BLaER1 treated with 17β-estradiol and CSF1 and Interleukin-3, amounts not matched to agents 10 nM and 100 nM (cell line): ENCODE results near the gene CHEK2.
"Not testable (repeated sequence)": the region's sequence is repeated elsewhere in the genome, so short reads cannot be mapped to it uniquely, and the experiment has no call there.

Source experiments
- H3K27ac ChIP-seq, 11 experiments: shearing (Covaris generic); formaldehyde crosslinking; 2 replicates each; pipeline ENCODE4 v1.8.1; 2022
- H3K27me3 ChIP-seq, 11 experiments: shearing (Covaris generic); formaldehyde crosslinking; 2 replicates each; pipeline ENCODE4 v1.8.1; 2022
- H3K36me3 ChIP-seq, 11 experiments: shearing (Covaris generic); formaldehyde crosslinking; 2 replicates each; pipeline ENCODE4 v1.8.1; 2022
- H3K4me1 ChIP-seq, 10 experiments: shearing (Covaris generic); formaldehyde crosslinking; 2 replicates each; pipeline ENCODE4 v1.8.1; 2022
- H3K4me2 ChIP-seq, 11 experiments: shearing (Covaris generic); formaldehyde crosslinking; 2 replicates each; pipeline ENCODE4 v1.8.1; 2022
- H3K4me3 ChIP-seq, 10 experiments: shearing (Covaris generic); formaldehyde crosslinking; 2 replicates each; pipeline ENCODE4 v1.8.1; 2022
- H3K9ac ChIP-seq, 11 experiments: shearing (Covaris generic); formaldehyde crosslinking; 2 replicates each; pipeline ENCODE4 v1.8.1; 2022
- H3K9me3 ChIP-seq, 11 experiments: shearing (Covaris generic); formaldehyde crosslinking; replicated peaks in 1 of 11; 2 replicates each; pipeline ENCODE4 v1.8.1; 2022
- H4K20me1 ChIP-seq, 11 experiments: shearing (Covaris generic); formaldehyde crosslinking; 2 replicates each; pipeline ENCODE4 v1.8.1; 2022
- Cebpa-rat ChIP-seq, 11 experiments: shearing (Covaris generic); IDR thresholded peaks; 2 replicates each; pipeline ENCODE4 v1.8.1; 2022

CHEK2 gene

GRCh38 chr22:28759861-28760560 lies 18.4 kb upstream of the CHEK2 start:
- H3K27me3 ChIP-seq, result no peaks in the 10 kb centered on the region
- H3K9me3 ChIP-seq, result peaks cover 0 to 8% (median 0%) of the 10 kb centered on the region in 11 experiments; a peak in 1 of 22 replicates
- H3K27ac ChIP-seq, result peak overlapping the region in 2 of 11 experiments; percentile 21 to 32; a peak in 4 of 22 replicates
- no peak overlapping the region for H3K4me3 ChIP-seq
- TF ChIP-seq Cebpa-rat (IDR thresholded peaks at IDR 0.05), result no peak
- 0 out of 22 replicates have a peak, but pooled peaks cover 0 to 5% (median 0%) of the 10 kb centered on the region in 11 experiments for H4K20me1 ChIP-seq
- H3K9ac ChIP-seq, result no peak overlapping the region
- H3K36me3 ChIP-seq, result peaks cover 0 to 15% (median 5%) of the 10 kb centered on the region in 11 experiments; a peak in 4 of 22 replicates
- peak overlapping the region in 5 of 11 experiments; percentile 39 to 80 (median 63); a peak in 9 of 22 replicates for H3K4me2 ChIP-seq
- peaks cover 0 to 23% (median 11%) of the 10 kb centered on the region in 10 experiments; a peak in 14 of 20 replicates for H3K4me1 ChIP-seq

GRCh38 chr22:28754512-28754911 lies 12.9 kb upstream of the CHEK2 start:
- H3K4me3 ChIP-seq, H3K4me2 ChIP-seq, H3K9ac ChIP-seq, H3K27me3 ChIP-seq, H4K20me1 ChIP-seq, H3K27ac ChIP-seq, H3K9me3 ChIP-seq: not testable (repeated sequence)
- Histone ChIP-seq H3K4me1 (peaks cover 1 to 12% (median 6%) of the 10 kb centered on the region in 10 experiments; a peak in 16 of 20 replicates), H3K36me3 (peaks cover 15 to 49% (median 32%) of the 10 kb centered on the region in 11 experiments; a peak in 20 of 22 replicates)

- H4K20me1 ChIP-seq, result no peaks in the 10 kb centered on the region
- peaks cover 34 to 79% (median 56%) of the 10 kb centered on the region in 11 experiments for H3K36me3 ChIP-seq
- H3K4me3 ChIP-seq, result no peak overlapping the region
- H3K4me1 ChIP-seq, result peaks cover 8 to 30% (median 19%) of the 10 kb centered on the region in 10 experiments; a peak in 18 of 20 replicates
- no peak overlapping the region for H3K9ac ChIP-seq
- no peak for TF ChIP-seq Cebpa-rat (IDR thresholded peaks at IDR 0.05)
- H3K27ac ChIP-seq, result no peak overlapping the region
- no peak overlapping the region for H3K4me2 ChIP-seq
- no peaks in the 10 kb centered on the region for H3K9me3 ChIP-seq
- H3K27me3 ChIP-seq, result no peaks in the 10 kb centered on the region
These were observed 8.9 kb upstream of the CHEK2 start for GRCh38 chr22:28750471-28750881.

- Histone ChIP-seq H3K36me3 (peaks cover 39 to 67% (median 51%) of the 10 kb centered on the region in 11 experiments), H3K9me3 (no peaks in the 10 kb centered on the region), H3K27me3 (no peaks in the 10 kb centered on the region), H4K20me1 (peaks cover 0 to 12% (median 0%) of the 10 kb centered on the region in 11 experiments; a peak in 6 of 22 replicates), H3K4me1 (peaks cover 29 to 61% (median 49%) of the 10 kb centered on the region in 10 experiments), H3K9ac (peak overlapping the region in 1 of 11 experiments; percentile 92; a peak in 2 of 22 replicates), H3K27ac (peak overlapping the region in 1 of 11 experiments; percentile 7; a peak in 1 of 22 replicates), H3K4me3 (no peak overlapping the region), H3K4me2 (peak overlapping the region in 5 of 11 experiments; percentile 87 to 94 (median 89); a peak in 10 of 22 replicates)
- no peak for TF ChIP-seq Cebpa-rat (IDR thresholded peaks at IDR 0.05)
These were observed 2.2 kb upstream of the CHEK2 start for GRCh38 chr22:28743852-28744251.

- H3K4me3 ChIP-seq, result peak overlapping the region; percentile 71 to 99 (median 86)
- TF ChIP-seq Cebpa-rat (IDR thresholded peaks at IDR 0.05), result no peak
These were observed 942 bp upstream of the CHEK2 start for GRCh38 chr22:28742562-28742962.

GRCh38 chr22:28741200-28741784 lies 328 bp downstream of the CHEK2 start:
- H3K36me3 ChIP-seq, result peaks cover 32 to 67% (median 47%) of the 10 kb centered on the region in 11 experiments
- H3K4me1 ChIP-seq, result peaks cover 25 to 50% (median 41%) of the 10 kb centered on the region in 10 experiments
- H4K20me1 ChIP-seq, result peaks cover 0 to 37% (median 20%) of the 10 kb centered on the region in 11 experiments; a peak in 17 of 22 replicates
- H3K27me3 ChIP-seq, result no peaks in the 10 kb centered on the region
- peak overlapping the region in 9 of 11 experiments; percentile 69 to 96 (median 93); a peak in 18 of 22 replicates for H3K27ac ChIP-seq
- TF ChIP-seq Cebpa-rat (IDR thresholded peaks at IDR 0.05), result no peak
- peak overlapping the region; percentile 17 to 96 (median 91); a peak in 20 of 22 replicates for H3K9ac ChIP-seq
- no peaks in the 10 kb centered on the region for H3K9me3 ChIP-seq
- H3K4me3 ChIP-seq, result peak overlapping the region; percentile 71 to 99 (median 86)
- peak overlapping the region; percentile 64 to 89 (median 77) for H3K4me2 ChIP-seq

More at GRCh38 chr22:28742562-28742962, 942 bp upstream of the CHEK2 start:
- peak overlapping the region; percentile 84 to 96 (median 91) for H3K9ac ChIP-seq
- H3K27ac ChIP-seq, result peak overlapping the region; percentile 81 to 96 (median 92); a peak in 20 of 22 replicates
- no peaks in the 10 kb centered on the region for H3K9me3 ChIP-seq
- H3K4me2 ChIP-seq, result peak overlapping the region; percentile 87 to 99 (median 90)
- H3K27me3 ChIP-seq, result no peaks in the 10 kb centered on the region
- peaks cover 25 to 55% (median 42%) of the 10 kb centered on the region in 10 experiments for H3K4me1 ChIP-seq
- peaks cover 42 to 67% (median 50%) of the 10 kb centered on the region in 11 experiments for H3K36me3 ChIP-seq
- H4K20me1 ChIP-seq, result peaks cover 0 to 25% (median 11%) of the 10 kb centered on the region in 11 experiments; a peak in 11 of 22 replicates

- H3K4me2 ChIP-seq, result peak overlapping the region in 6 of 11 experiments; percentile 7 to 73 (median 33); a peak in 9 of 22 replicates
- H3K9ac ChIP-seq, result not testable (repeated sequence)
These were observed 2.7 kb downstream of the CHEK2 start for GRCh38 chr22:28738876-28739275.

GRCh38 chr22:28737701-28738100 lies 3.9 kb downstream of the CHEK2 start:
- no peak for TF ChIP-seq Cebpa-rat (IDR thresholded peaks at IDR 0.05)
- Histone ChIP-seq H3K27me3 (no peaks in the 10 kb centered on the region), H3K9me3 (no peaks in the 10 kb centered on the region), H3K4me2 (no peak overlapping the region), H3K4me3 (no peak overlapping the region), H4K20me1 (peaks cover 0 to 58% (median 38%) of the 10 kb centered on the region in 11 experiments; a peak in 19 of 22 replicates), H3K9ac (no peak overlapping the region), H3K36me3 (peaks cover 27 to 71% (median 44%) of the 10 kb centered on the region in 11 experiments), H3K27ac (no peak overlapping the region), H3K4me1 (peaks cover 16 to 32% (median 27%) of the 10 kb centered on the region in 10 experiments)

More at GRCh38 chr22:28738876-28739275, 2.7 kb downstream of the CHEK2 start:
- not testable (repeated sequence) for H3K4me3 ChIP-seq, H3K27me3 ChIP-seq, H3K27ac ChIP-seq, H3K9me3 ChIP-seq
- peaks cover 25 to 44% (median 39%) of the 10 kb centered on the region in 10 experiments for H3K4me1 ChIP-seq
- peaks cover 17 to 64% (median 34%) of the 10 kb centered on the region in 11 experiments for H3K36me3 ChIP-seq
- H4K20me1 ChIP-seq, result peaks cover 0 to 57% (median 38%) of the 10 kb centered on the region in 11 experiments; a peak in 19 of 22 replicates
